A673 (cell line): Measurements from ENCODE around the gene ITGBL1. TPM values are rescaled to one million over a fixed set of nuclear protein-coding genes. Genes with fewer than 3 reads are reported as not detected.

Experiments
- BruUV-seq: library from RNA; stranded (reverse); fragments of 400-500 nt; replicated peaks from 2 replicates; lab custom pipeline; 2021; lab: Mats Ljungman, UMichigan
- CTCF ChIA-PET: fragments of 300-600 bp; sonication (Branson Sonifier 250); formaldehyde crosslinking; loops from one replicate; lab custom pipeline; 2022; ENCODE audit warnings: antibody characterized with exemption; lab: Charles Lee
- POLR2A ChIA-PET: fragments of 300-600 bp; sonication (Branson Sonifier 250); formaldehyde crosslinking; loops from one replicate; lab custom pipeline; 2022; ENCODE audit warnings: antibody characterized with exemption; ENCODE audit not compliant: low non-redundant PET; lab: Charles Lee
- DNase-seq: peaks from one replicate; pipeline ENCODE4 v3.0.0-alpha.2; 2015; ENCODE audit warnings: low spot score
- H3K27ac ChIP-seq: fragments of 200-600 bp; sonication (generic); 2 replicates; pipeline ENCODE4 v1.5.1; 2016; ENCODE audit warnings: mixed run types, low read depth, mild to moderate bottlenecking, mixed read lengths, antibody characterized with exemption, low read length; ENCODE audit not compliant: poor library complexity, severe bottlenecking
- H3K27me3 ChIP-seq: fragments of 200-600 bp; sonication (generic); replicated peaks from 2 replicates; pipeline ENCODE4 v1.6.1; 2017; ENCODE audit warnings: mixed run types, low read depth, mild to moderate bottlenecking, mixed read lengths, antibody characterized with exemption, low read length; ENCODE audit not compliant: insufficient read depth, poor library complexity
- H3K36me3 ChIP-seq: fragments of 200-600 bp; sonication (generic); 2 replicates; pipeline ENCODE4 v1.6.1; 2016; ENCODE audit warnings: mixed run types, mild to moderate bottlenecking, mixed read lengths, antibody characterized with exemption, low read length; ENCODE audit not compliant: insufficient read depth, poor library complexity, severe bottlenecking
- H3K4me1 ChIP-seq: fragments of 200-600 bp; sonication (generic); 2 replicates; pipeline ENCODE4 v1.6.1; 2017; ENCODE audit warnings: mixed run types, mild to moderate bottlenecking, mixed read lengths, antibody characterized with exemption, low read length; ENCODE audit not compliant: insufficient read depth, poor library complexity, severe bottlenecking
- H3K4me3 ChIP-seq: fragments of 200-600 bp; sonication (generic); 2 replicates; pipeline ENCODE4 v1.5.1; 2016; ENCODE audit warnings: low read depth, mixed run types, mild to moderate bottlenecking, mixed read lengths, low read length; ENCODE audit not compliant: poor library complexity, severe bottlenecking
- H3K9me3 ChIP-seq: fragments of 200-600 bp; sonication (generic); 2 replicates; pipeline ENCODE4 v1.6.1; 2016; ENCODE audit warnings: mixed run types, low read depth, mild to moderate bottlenecking, mixed read lengths, antibody characterized with exemption, low read length; ENCODE audit not compliant: poor library complexity, severe bottlenecking
- CTCF ChIP-seq: fragments of 300-800, 200-600 bp; sonication (generic); conservative IDR thresholded peaks from 2 replicates; pipeline ENCODE4 v1.5.1; 2017; ENCODE audit warnings: low read depth, mild to moderate bottlenecking, antibody characterized with exemption, low read length, moderate library complexity, mixed read lengths
- EZH2 ChIP-seq: fragments of 200-600 bp; sonication (generic); IDR thresholded peaks from 2 replicates; pipeline ENCODE4 v1.6.1; 2017; ENCODE audit warnings: borderline replicate concordance, low read depth, mild to moderate bottlenecking, mixed read lengths, antibody characterized with exemption, low read length; ENCODE audit not compliant: poor library complexity, severe bottlenecking
- intact Hi-C: fragments of 100-400 bp; cut with micrococcal nuclease; formaldehyde crosslinking; loops from one replicate; pipeline ENCODE4 v1.10.0; 2022; ENCODE audit not compliant: unreplicated experiment
- total RNA-seq: library from RNA; stranded (reverse); gene quantifications from 2 replicates; pipeline ENCODE4 v1.2.3, GENCODE V29; 2021

The ITGBL1 gene
- total RNA-seq, 1 experiment from 2014 or later, result 0.64 TPM

GRCh38 chr13:101624981-101625380 is 172.5 kb downstream of the ITGBL1 start:
- no peaks in the 10 kb centered on the region for H3K9me3 ChIP-seq
- no peak for TF ChIP-seq EZH2
- peaks cover 25% of the 10 kb centered on the region for H3K4me1 ChIP-seq
- H3K27ac ChIP-seq, result peak overlapping the region; percentile 66
- peak; percentile 51 for DNase-seq
- BruUV-seq, result no TSS peak
- no peaks in the 10 kb centered on the region for H3K36me3 ChIP-seq
- ChIA-PET CTCF (no interaction called here), POLR2A (no interaction called here)
- no peak overlapping the region for H3K4me3 ChIP-seq
- intact Hi-C loops, result no loop called here
- H3K27me3 ChIP-seq, result no peaks in the 10 kb centered on the region

- peaks cover 25% of the 10 kb centered on the region for H3K4me1 ChIP-seq
- intact Hi-C loops, result no loop called here
- CTCF ChIA-PET, result no interaction called here
- H3K4me3 ChIP-seq, result peak overlapping the region; percentile 27
- no TSS peak for BruUV-seq
- no peaks in the 10 kb centered on the region for H3K27me3 ChIP-seq
- peak; percentile 11 for DNase-seq
- H3K36me3 ChIP-seq, result no peaks in the 10 kb centered on the region
- TF ChIP-seq CTCF (no peak), EZH2 (no peak)
- no peaks in the 10 kb centered on the region for H3K9me3 ChIP-seq
- POLR2A ChIA-PET, result no interaction called here
- H3K27ac ChIP-seq, result peak overlapping the region; percentile 49
Measured at GRCh38 chr13:101626925-101627555, 174.6 kb downstream of the ITGBL1 start.

- intact Hi-C loops, result no loop called here
- Histone ChIP-seq H3K36me3 (no peaks in the 10 kb centered on the region), H3K4me1 (peaks cover 25% of the 10 kb centered on the region), H3K4me3 (no peak overlapping the region), H3K9me3 (no peaks in the 10 kb centered on the region), H3K27me3 (no peaks in the 10 kb centered on the region), H3K27ac (peak overlapping the region; percentile 7)
- POLR2A ChIA-PET, result interaction anchor here (0.6 kb wide), 1 partner anchor 156 kb away, joined by 7 read pairs; no protein-coding TSS in a partner anchor
- TF ChIP-seq EZH2, result no peak
- no peak for TF ChIP-seq CTCF
- CTCF ChIA-PET, result no interaction called here
- DNase-seq, result peak; percentile 5
- BruUV-seq, result no TSS peak
Measured at GRCh38 chr13:101627556-101627943, 175.1 kb downstream of the ITGBL1 start.

GRCh38 chr13:101628900-101629299 is 176.4 kb downstream of the ITGBL1 start:
- ChIA-PET POLR2A (no interaction called here), CTCF (no interaction called here)
- no TSS peak for BruUV-seq
- Histone ChIP-seq H3K4me3 (no peak overlapping the region), H3K9me3 (no peaks in the 10 kb centered on the region), H3K27me3 (no peaks in the 10 kb centered on the region), H3K36me3 (no peaks in the 10 kb centered on the region), H3K27ac (no peak overlapping the region), H3K4me1 (peaks cover 19% of the 10 kb centered on the region)
- TF ChIP-seq CTCF (no peak), EZH2 (no peak)
- DNase-seq, result no peak
- intact Hi-C loops, result no loop called here
